ENCODE results near the gene LRRC4. TPM values are rescaled to one million over a fixed set of nuclear protein-coding genes. Genes with fewer than 3 reads are reported as not detected.

Gene LRRC4
- total RNA-seq (1 to 10 TPM; 2.7 to 5.0 (median 3.1) TPM), polyA plus RNA-seq (1 to 10 TPM in 1 of 3 donors, under 1 TPM in 2; 0.39 to 1.2 (median 0.61) TPM)
- long read RNA-seq, donor 1: 0 reads
- long read RNA-seq, donor 2, partial matches to known transcripts: 0 of 3 reads
- long read RNA-seq, donor 2, other reads (novel, unspliced or antisense): 3 of 3 reads

GRCh38 chr7:128030654-128031611 lies at the start of gene LRRC4:
TSS of gene LRRC4 (minus strand) at chr7:128031437. CDS start at chr7:128030640, 797 bp downstream.
- TF ChIP-seq, protein P1, sequence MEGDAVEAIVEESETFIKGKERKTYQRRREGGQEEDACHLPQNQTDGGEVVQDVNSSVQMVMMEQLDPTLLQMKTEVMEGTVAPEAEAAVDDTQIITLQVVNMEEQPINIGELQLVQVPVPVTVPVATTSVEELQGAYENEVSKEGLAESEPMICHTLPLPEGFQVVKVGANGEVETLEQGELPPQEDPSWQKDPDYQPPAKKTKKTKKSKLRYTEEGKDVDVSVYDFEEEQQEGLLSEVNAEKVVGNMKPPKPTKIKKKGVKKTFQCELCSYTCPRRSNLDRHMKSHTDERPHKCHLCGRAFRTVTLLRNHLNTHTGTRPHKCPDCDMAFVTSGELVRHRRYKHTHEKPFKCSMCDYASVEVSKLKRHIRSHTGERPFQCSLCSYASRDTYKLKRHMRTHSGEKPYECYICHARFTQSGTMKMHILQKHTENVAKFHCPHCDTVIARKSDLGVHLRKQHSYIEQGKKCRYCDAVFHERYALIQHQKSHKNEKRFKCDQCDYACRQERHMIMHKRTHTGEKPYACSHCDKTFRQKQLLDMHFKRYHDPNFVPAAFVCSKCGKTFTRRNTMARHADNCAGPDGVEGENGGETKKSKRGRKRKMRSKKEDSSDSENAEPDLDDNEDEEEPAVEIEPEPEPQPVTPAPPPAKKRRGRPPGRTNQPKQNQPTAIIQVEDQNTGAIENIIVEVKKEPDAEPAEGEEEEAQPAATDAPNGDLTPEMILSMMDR (IDR thresholded peaks at IDR 0.05): no peak
- Histone ChIP-seq H3K9me3 (no peaks in the 10 kb centered on the region), H3K27me3 (ENCODE audit: insufficient read depth in 3 of 3, low read length in 2 of 3) (peaks cover 0 to 8% (median 0%) of the 10 kb centered on the region in 3 donors), H3K4me1 (peaks cover 6% of the 10 kb centered on the region), H3K27ac (no peak within 1 kb of the TSS), H3K36me3 (ENCODE audit: insufficient read depth in 1 of 2, low read depth in 1 of 2) (no peaks in the 10 kb centered on the region), H3K4me3 (peak within 1 kb of the TSS; percentile 69)
- DNase-seq (no peak), ATAC-seq (peak; percentile 22 to 38 (median 34))
- WGBS, 3 donors: 15 to 33% (median 21%) methylated on average over 43 to 87 of the region's 87 CpGs
- intact Hi-C loops (cut with DNase I): no loop called here

GRCh38 chr7:128080169-128080568 lies 48.9 kb upstream of the LRRC4 start:
- Histone ChIP-seq H3K27me3 (ENCODE audit: insufficient read depth in 3 of 3, low read length in 2 of 3) (no peaks in the 10 kb centered on the region), H3K4me3 (no peak overlapping the region), H3K27ac (no peak overlapping the region), H3K4me1 (no peaks in the 10 kb centered on the region), H3K9me3 (no peaks in the 10 kb centered on the region), H3K36me3 (ENCODE audit: insufficient read depth in 1 of 2, low read depth in 1 of 2) (peaks cover 0 to 24% of the 10 kb centered on the region in 2 donors)
- WGBS, 3 donors: 91 to 96% (median 92%) methylated on average over 7 of the region's 7 CpGs
- TF ChIP-seq, protein P1 (IDR thresholded peaks at IDR 0.05): no peak
- intact Hi-C loops (cut with DNase I): no loop called here
- peak in 1 of 2 donors; percentile 26 for DNase-seq
- ATAC-seq: no peak

- ATAC-seq (no peak), DNase-seq (peak in 1 of 2 donors; percentile 26)
- no peaks in the 10 kb centered on the region for H3K9me3 ChIP-seq
- H3K4me3 ChIP-seq: no peak overlapping the region
- TF ChIP-seq, protein P1 (IDR thresholded peaks at IDR 0.05): no peak
- H3K27me3 ChIP-seq (ENCODE audit: insufficient read depth in 3 of 3, low read length in 2 of 3): no peaks in the 10 kb centered on the region
- intact Hi-C loops (cut with DNase I): no loop called here
- no peaks in the 10 kb centered on the region for H3K4me1 ChIP-seq
- peaks cover 0 to 19% of the 10 kb centered on the region in 2 donors for H3K36me3 ChIP-seq (ENCODE audit: insufficient read depth in 1 of 2, low read depth in 1 of 2)
- 98 to 100% (median 98%) methylated on average over 3 of the region's 3 CpGs for WGBS, 3 donors
- H3K27ac ChIP-seq: no peak overlapping the region
Measured at GRCh38 chr7:128078309-128078708, 47.1 kb upstream of the LRRC4 start.

DNA sequence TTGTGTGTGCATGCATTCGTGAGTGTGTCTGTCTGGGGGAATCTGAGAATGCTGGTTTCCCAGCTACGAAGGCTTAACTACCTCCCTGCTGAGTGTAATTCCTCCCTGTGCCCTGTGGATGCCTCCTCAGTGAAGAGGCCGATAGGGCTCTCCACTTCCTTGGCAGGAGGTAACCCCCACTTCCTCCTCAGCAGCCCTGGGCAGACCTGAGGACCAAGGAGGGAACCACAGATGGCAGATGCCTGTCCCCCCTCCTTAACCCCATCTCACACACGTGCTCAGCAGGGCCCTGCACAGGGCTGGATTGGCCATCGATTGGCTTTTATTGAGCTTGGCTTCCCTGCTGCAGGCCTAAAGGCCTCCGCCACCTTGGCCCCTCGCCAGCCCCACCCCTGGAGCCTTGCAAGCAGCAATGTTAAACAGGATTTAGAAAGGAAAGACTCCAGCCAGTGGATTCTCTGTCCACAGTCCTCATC lies 45.6 kb upstream of the LRRC4 start:
- Histone ChIP-seq H3K27me3 (ENCODE audit: insufficient read depth in 3 of 3, low read length in 2 of 3) (no peaks in the 10 kb centered on the region), H3K36me3 (ENCODE audit: insufficient read depth in 1 of 2, low read depth in 1 of 2) (peaks cover 0 to 17% of the 10 kb centered on the region in 2 donors), H3K4me3 (no peak overlapping the region), H3K27ac (no peak overlapping the region), H3K9me3 (no peaks in the 10 kb centered on the region), H3K4me1 (no peaks in the 10 kb centered on the region)
- peak; percentile 45 to 64 for DNase-seq
- no peak for ATAC-seq
- TF ChIP-seq, protein P1 (IDR thresholded peaks at IDR 0.05): no peak
- intact Hi-C loops (cut with DNase I): no loop called here
- 63 to 69% (median 69%) methylated on average over 7 of the region's 7 CpGs for WGBS, 3 donors

All from psoas muscle (tissue), 8 donors.